Parathyroid adenoma (tissue), 2 donors: Measurements from ENCODE around the gene COL15A1.

Source experiments
- H2AFZ ChIP-seq: fragments of 300-600 bp; sonication (generic); one replicate; pipeline ENCODE4 v1.7.0; 2017; ENCODE audit warnings: antibody characterized with exemption, mild to moderate bottlenecking
- H3K27ac ChIP-seq: fragments of 300-600 bp; sonication (generic); one replicate; pipeline ENCODE4 v1.7.0; 2017
- H3K27me3 ChIP-seq: fragments of 300-600 bp; sonication (generic); one replicate; pipeline ENCODE4 v1.7.0; 2017; ENCODE audit warnings: low read length; ENCODE audit not compliant: control insufficient read depth, insufficient read depth
- H3K36me3 ChIP-seq: fragments of 300-600 bp; sonication (generic); one replicate; pipeline ENCODE4 v1.7.0; 2017; ENCODE audit warnings: low read length; ENCODE audit not compliant: control insufficient read depth, insufficient read depth
- H3K4me1 ChIP-seq: fragments of 300-600 bp; sonication (generic); one replicate; pipeline ENCODE4 v1.7.0; 2017; ENCODE audit warnings: control low read depth
- H3K4me2 ChIP-seq: fragments of 300-600 bp; sonication (generic); one replicate; pipeline ENCODE4 v1.7.0; 2017; ENCODE audit warnings: low read length
- H3K4me3 ChIP-seq: fragments of 300-600 bp; sonication (generic); one replicate; pipeline ENCODE4 v1.7.0; 2017; ENCODE audit warnings: low read depth, low read length
- H3K79me2 ChIP-seq: fragments of 300-600 bp; sonication (generic); one replicate; pipeline ENCODE4 v1.7.0; 2017; ENCODE audit warnings: control low read depth
- H3K9ac ChIP-seq: fragments of 300-600 bp; sonication (generic); one replicate; pipeline ENCODE4 v1.7.0; 2017; ENCODE audit warnings: mild to moderate bottlenecking
- H3K9me3 ChIP-seq: fragments of 300-600 bp; sonication (generic); one replicate; pipeline ENCODE4 v1.7.0; 2017; ENCODE audit warnings: low read length; ENCODE audit not compliant: control insufficient read depth
- TF ChIP-seq, protein P1 (sequence below): fragments of 300-600 bp; sonication (generic); IDR thresholded peaks from one replicate; pipeline ENCODE4 v1.7.0; 2017; ENCODE audit warnings: antibody characterized with exemption, mild to moderate bottlenecking
- donor health status: primary hyperparathyroidism.

Gene COL15A1

DNA sequence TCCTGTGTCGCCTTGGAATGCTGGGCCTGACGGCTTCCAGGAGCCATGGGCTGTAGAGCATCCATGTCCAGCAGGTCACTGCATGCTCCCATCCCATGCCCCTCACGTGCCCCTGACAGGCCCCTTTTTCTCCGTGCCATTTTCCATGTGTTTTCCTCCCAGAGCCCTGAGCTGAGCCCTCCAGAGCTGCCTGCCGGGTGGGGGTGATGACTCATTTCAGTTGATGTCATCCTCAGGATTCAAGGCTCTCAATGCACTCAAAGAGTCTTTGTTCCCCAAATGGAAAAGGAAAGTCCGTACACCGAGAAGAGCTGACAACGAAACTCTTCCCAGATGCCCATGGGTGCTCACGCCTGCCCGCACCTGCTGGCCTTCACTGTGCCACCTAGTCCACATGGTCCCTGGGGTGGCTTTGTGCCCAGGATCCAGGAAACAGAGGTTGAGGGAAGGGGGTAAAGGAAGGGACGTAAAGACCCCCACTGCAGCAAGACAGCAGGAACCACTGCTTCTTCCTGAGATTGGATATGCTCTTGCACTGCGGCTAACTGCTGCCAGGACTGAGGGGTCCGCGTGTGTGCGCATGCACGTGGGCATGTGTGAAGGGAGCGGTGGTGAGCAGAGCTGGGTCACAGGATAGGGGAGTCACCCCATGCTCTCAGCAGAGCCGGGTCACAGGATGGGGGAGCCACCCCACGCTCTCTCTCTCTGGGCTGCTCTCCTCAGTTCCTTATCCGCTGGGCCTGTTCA lies 27.6 kb downstream of the COL15A1 start:
- Histone ChIP-seq H3K4me1 (peaks cover 5% of the 10 kb centered on the region), H3K27ac (no peak overlapping the region), H3K4me3 (no peak overlapping the region)

DNA sequence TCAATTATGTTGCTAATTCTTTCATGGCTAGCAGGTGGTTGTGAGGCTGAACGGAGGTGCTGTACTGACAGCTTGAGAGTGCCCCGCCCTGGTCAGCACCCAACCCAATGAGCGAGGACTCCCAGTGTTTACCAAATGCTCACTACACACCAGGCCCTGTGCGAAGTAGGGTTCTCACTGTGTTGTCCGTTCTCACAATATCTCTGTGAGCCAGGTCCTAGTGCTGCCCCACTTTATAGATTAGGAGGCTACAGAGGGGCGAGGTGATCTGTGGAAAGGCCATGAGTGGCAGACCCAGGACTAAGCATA lies 28.2 kb downstream of the COL15A1 start:
- Histone ChIP-seq H3K27ac (no peak overlapping the region), H3K9ac (no peak overlapping the region), H3K4me3 (no peak overlapping the region), H3K36me3 (no peaks in the 10 kb centered on the region), H3K9me3 (no peaks in the 10 kb centered on the region), H3K4me1 (peaks cover 5% of the 10 kb centered on the region), H3K79me2 (no peaks in the 10 kb centered on the region), H3K27me3 (no peaks in the 10 kb centered on the region), H3K4me2 (no peak overlapping the region), H2AFZ (no peak overlapping the region)
- TF ChIP-seq, protein P1, sequence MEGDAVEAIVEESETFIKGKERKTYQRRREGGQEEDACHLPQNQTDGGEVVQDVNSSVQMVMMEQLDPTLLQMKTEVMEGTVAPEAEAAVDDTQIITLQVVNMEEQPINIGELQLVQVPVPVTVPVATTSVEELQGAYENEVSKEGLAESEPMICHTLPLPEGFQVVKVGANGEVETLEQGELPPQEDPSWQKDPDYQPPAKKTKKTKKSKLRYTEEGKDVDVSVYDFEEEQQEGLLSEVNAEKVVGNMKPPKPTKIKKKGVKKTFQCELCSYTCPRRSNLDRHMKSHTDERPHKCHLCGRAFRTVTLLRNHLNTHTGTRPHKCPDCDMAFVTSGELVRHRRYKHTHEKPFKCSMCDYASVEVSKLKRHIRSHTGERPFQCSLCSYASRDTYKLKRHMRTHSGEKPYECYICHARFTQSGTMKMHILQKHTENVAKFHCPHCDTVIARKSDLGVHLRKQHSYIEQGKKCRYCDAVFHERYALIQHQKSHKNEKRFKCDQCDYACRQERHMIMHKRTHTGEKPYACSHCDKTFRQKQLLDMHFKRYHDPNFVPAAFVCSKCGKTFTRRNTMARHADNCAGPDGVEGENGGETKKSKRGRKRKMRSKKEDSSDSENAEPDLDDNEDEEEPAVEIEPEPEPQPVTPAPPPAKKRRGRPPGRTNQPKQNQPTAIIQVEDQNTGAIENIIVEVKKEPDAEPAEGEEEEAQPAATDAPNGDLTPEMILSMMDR = no peak

More for the DNA sequence above, 27.6 kb downstream of the COL15A1 start:
- Histone ChIP-seq H3K36me3 (no peaks in the 10 kb centered on the region), H3K9me3 (no peaks in the 10 kb centered on the region), H2AFZ (no peak overlapping the region), H3K79me2 (no peaks in the 10 kb centered on the region), H3K27me3 (no peaks in the 10 kb centered on the region), H3K4me2 (no peak overlapping the region), H3K9ac (no peak overlapping the region)
- TF ChIP-seq, protein P1 = no peak

DNA sequence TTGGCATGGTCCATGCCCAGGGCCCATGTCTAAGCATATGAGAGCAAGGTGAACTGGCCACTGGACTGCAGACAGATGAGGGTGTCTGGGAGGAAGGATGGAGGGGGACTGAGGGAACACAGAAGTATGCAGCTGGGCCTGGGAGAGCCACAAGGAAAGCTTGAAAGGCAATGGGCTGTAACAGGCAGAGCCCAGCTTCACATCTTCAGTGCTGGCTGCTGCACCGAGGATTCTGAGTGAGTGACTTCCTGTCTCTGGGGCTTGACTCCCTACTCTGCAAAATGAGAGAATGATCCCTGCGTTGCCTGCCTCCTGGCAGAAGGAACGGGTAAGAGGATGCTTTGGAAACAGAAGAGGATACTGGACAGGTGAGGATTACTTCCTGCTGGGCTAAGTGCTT lies 29.0 kb downstream of the COL15A1 start:
- Histone ChIP-seq H3K27ac (no peak overlapping the region), H3K4me3 (no peak overlapping the region)

DNA sequence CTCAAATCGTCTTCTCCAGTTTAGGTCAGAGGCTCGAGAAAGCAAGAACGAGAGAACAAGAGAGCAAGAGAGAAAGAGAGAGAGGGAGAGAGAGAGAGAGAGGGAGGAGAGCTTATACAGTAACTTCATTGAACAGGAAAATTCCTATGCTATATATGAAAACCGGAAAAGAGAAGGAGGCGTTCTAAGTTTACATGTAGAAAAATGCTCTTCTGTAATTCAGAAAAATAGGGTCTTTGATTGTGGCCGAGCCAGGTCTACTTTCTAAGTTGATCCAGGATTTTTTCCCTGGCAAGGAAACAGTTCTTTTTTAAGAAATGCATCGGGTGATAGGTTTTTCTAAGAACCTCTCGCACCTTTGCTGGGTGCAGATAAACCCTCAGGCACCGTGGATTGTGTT lies 29.5 kb downstream of the COL15A1 start:
- Histone ChIP-seq H3K27me3 (no peaks in the 10 kb centered on the region), H3K4me1 (peaks cover 5% of the 10 kb centered on the region), H3K4me2 (no peak overlapping the region), H2AFZ (no peak overlapping the region), H3K79me2 (no peaks in the 10 kb centered on the region), H3K4me3 (no peak overlapping the region), H3K27ac (no peak overlapping the region), H3K36me3 (no peaks in the 10 kb centered on the region), H3K9me3 (no peaks in the 10 kb centered on the region), H3K9ac (no peak overlapping the region)
- TF ChIP-seq, protein P1 = no peak

More for the DNA sequence above, 29.0 kb downstream of the COL15A1 start:
- Histone ChIP-seq H3K9me3 (no peaks in the 10 kb centered on the region), H2AFZ (no peak overlapping the region), H3K4me2 (no peak overlapping the region), H3K27me3 (no peaks in the 10 kb centered on the region), H3K4me1 (peaks cover 5% of the 10 kb centered on the region), H3K79me2 (no peaks in the 10 kb centered on the region), H3K36me3 (no peaks in the 10 kb centered on the region), H3K9ac (no peak overlapping the region)
- TF ChIP-seq, protein P1 = no peak

DNA sequence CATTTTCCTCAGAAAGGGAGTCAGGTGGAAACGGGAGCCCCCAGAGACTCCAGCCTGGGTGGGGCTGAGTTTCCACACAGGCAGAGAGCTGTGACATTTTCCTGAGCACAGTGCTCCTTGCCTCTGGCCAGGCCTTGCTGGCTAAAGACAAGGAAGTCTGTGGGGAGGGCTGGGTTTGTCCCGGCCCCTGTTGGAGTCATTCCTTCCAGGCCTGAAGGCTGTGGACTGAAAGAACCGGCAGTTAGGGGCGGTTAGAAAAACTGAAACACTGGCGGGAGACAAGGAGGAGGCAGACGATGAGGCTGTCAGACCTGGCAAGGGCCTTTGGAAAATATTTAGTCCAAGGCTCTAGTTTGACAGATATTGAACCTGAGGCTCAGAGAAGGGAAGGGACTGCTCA lies 29.9 kb downstream of the COL15A1 start:
- Histone ChIP-seq H3K27ac (no peak overlapping the region), H3K36me3 (no peaks in the 10 kb centered on the region), H3K4me2 (no peak overlapping the region), H3K4me3 (no peak overlapping the region), H3K9ac (no peak overlapping the region), H3K27me3 (no peaks in the 10 kb centered on the region), H3K9me3 (no peaks in the 10 kb centered on the region), H3K79me2 (no peaks in the 10 kb centered on the region), H2AFZ (no peak overlapping the region), H3K4me1 (peaks cover 5% of the 10 kb centered on the region)
- TF ChIP-seq, protein P1 = no peak
